MM.1S (cell line): ENCODE measurements around the gene TENM4.

Source experiments
- DNase-seq: peaks from one replicate; pipeline ENCODE4 v3.0.0-alpha.2; 2015
- H2AFZ ChIP-seq: fragments of 300-600 bp; sonication (generic); 2 replicates; pipeline ENCODE4 v1.6.0; 2016; ENCODE audit warnings: antibody characterized with exemption, low read length
- H3F3A ChIP-seq: fragments of 300-600 bp; sonication (generic); 2 replicates; pipeline ENCODE4 v1.6.1; 2016; ENCODE audit warnings: mild to moderate bottlenecking, antibody characterized with exemption, low read length, moderate library complexity, mixed read lengths; ENCODE audit not compliant: insufficient read depth
- H3K27ac ChIP-seq: fragments of 300-600 bp; sonication (generic); 2 replicates; pipeline ENCODE4 v1.5.1; 2016; ENCODE audit warnings: mild to moderate bottlenecking, low read length
- H3K27me3 ChIP-seq: fragments of 300-600 bp; sonication (generic); replicated peaks from 2 replicates; pipeline ENCODE4 v1.6.0; 2016; ENCODE audit warnings: low read length; ENCODE audit not compliant: insufficient read depth
- H3K36me3 ChIP-seq: fragments of 300-600 bp; sonication (generic); replicated peaks from 2 replicates; pipeline ENCODE4 v1.6.1; 2016; ENCODE audit warnings: mild to moderate bottlenecking, low read length, mixed read lengths; ENCODE audit not compliant: insufficient read depth
- H3K4me1 ChIP-seq: fragments of 300-600 bp; sonication (generic); 2 replicates; pipeline ENCODE4 v1.6.1; 2016; ENCODE audit warnings: low read length, mixed read lengths
- H3K4me2 ChIP-seq: fragments of 300-600 bp; sonication (generic); 2 replicates; pipeline ENCODE4 v1.6.0; 2016; ENCODE audit warnings: low read depth, low read length
- H3K4me3 ChIP-seq: fragments of 300-600 bp; sonication (generic); 2 replicates; pipeline ENCODE4 v1.5.1; 2016; ENCODE audit warnings: low read length, mixed read lengths
- H3K79me2 ChIP-seq: fragments of 300-600 bp; sonication (generic); 2 replicates; pipeline ENCODE4 v1.6.1; 2016; ENCODE audit warnings: mixed run types, low read length, mixed read lengths
- H3K9ac ChIP-seq: fragments of 300-600 bp; sonication (generic); 2 replicates; pipeline ENCODE4 v1.6.1; 2016; ENCODE audit warnings: low read length, mixed read lengths
- H3K9me2 ChIP-seq: fragments of 300-600 bp; sonication (generic); replicated peaks from 2 replicates; pipeline ENCODE4 v1.6.1; 2016; ENCODE audit warnings: mild to moderate bottlenecking, low read length, mixed read lengths; ENCODE audit not compliant: insufficient read depth
- H3K9me3 ChIP-seq: fragments of 300-600 bp; sonication (generic); replicated peaks from 2 replicates; pipeline ENCODE4 v1.6.1; 2016; ENCODE audit warnings: mild to moderate bottlenecking, low read length, mixed read lengths; ENCODE audit not compliant: insufficient read depth
- H4K20me1 ChIP-seq: fragments of 300-600 bp; sonication (generic); 2 replicates; pipeline ENCODE4 v1.6.1; 2016; ENCODE audit warnings: mild to moderate bottlenecking, low read length, moderate library complexity, mixed read lengths; ENCODE audit not compliant: insufficient read depth
- EZH2 ChIP-seq: fragments of 300-600 bp; sonication (generic); optimal IDR thresholded peaks from 2 replicates; pipeline ENCODE3; 2017; ENCODE audit warnings: low read depth, mild to moderate bottlenecking, antibody characterized with exemption, low read length, mixed read lengths
- EZH2phosphoT487 ChIP-seq: fragments of 300-600 bp; sonication (generic); IDR thresholded peaks from 2 replicates; pipeline ENCODE4 v1.6.1; 2018; ENCODE audit warnings: antibody characterized with exemption, low read length
- TF ChIP-seq, protein P1 (sequence below): fragments of 300-600 bp; sonication (generic); IDR thresholded peaks from 2 replicates; pipeline ENCODE4 v1.5.1; 2016; ENCODE audit warnings: antibody characterized with exemption, low read length, mixed read lengths

Gene TENM4

GRCh38 chr11:78708388-78708787 is 732.4 kb downstream of the TENM4 start:
- Histone ChIP-seq H3K27me3 (no peaks in the 10 kb centered on the region), H3K36me3 (no peaks in the 10 kb centered on the region), H3K27ac (no peak overlapping the region), H4K20me1 (no peaks in the 10 kb centered on the region), H3K4me3 (no peak overlapping the region), H3K9me3 (no peaks in the 10 kb centered on the region), H3K9me2 (no peaks in the 10 kb centered on the region), H3K4me1 (no peaks in the 10 kb centered on the region), H3K79me2 (no peaks in the 10 kb centered on the region), H2AFZ (no peak overlapping the region), H3K4me2 (no peak overlapping the region), H3K9ac (no peak overlapping the region), H3F3A (no peaks in the 10 kb centered on the region)
- TF ChIP-seq, protein P1, sequence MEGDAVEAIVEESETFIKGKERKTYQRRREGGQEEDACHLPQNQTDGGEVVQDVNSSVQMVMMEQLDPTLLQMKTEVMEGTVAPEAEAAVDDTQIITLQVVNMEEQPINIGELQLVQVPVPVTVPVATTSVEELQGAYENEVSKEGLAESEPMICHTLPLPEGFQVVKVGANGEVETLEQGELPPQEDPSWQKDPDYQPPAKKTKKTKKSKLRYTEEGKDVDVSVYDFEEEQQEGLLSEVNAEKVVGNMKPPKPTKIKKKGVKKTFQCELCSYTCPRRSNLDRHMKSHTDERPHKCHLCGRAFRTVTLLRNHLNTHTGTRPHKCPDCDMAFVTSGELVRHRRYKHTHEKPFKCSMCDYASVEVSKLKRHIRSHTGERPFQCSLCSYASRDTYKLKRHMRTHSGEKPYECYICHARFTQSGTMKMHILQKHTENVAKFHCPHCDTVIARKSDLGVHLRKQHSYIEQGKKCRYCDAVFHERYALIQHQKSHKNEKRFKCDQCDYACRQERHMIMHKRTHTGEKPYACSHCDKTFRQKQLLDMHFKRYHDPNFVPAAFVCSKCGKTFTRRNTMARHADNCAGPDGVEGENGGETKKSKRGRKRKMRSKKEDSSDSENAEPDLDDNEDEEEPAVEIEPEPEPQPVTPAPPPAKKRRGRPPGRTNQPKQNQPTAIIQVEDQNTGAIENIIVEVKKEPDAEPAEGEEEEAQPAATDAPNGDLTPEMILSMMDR, result no peak
- TF ChIP-seq EZH2, result no peak
- TF ChIP-seq EZH2phosphoT487, result no peak
- DNase-seq, result no peak

DNA sequence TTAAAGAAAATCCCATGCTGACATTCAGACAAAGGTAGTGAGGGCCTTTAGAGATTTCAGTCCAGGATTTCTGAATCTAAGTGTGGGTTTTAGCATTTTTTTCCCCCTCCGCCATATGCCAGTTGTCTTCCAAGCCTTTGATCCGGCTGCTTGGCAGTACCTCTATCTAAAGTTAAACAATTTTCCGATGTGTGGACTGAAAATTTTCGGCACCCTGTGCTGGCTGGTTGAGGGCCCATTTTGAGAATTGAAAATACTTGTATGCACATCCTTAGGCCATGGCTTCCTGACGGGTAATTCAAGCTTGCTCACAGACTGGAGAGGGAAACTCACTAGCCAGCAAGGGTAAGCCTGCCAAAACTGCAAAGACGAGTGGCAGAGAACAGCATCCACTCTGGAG is 734.3 kb downstream of the TENM4 start:
- no peak for TF ChIP-seq EZH2phosphoT487
- no peak for TF ChIP-seq EZH2
- TF ChIP-seq, protein P1, result no peak
- Histone ChIP-seq H3K27ac (no peak overlapping the region), H3K9ac (no peak overlapping the region), H3K79me2 (no peaks in the 10 kb centered on the region), H3K4me2 (no peak overlapping the region), H3K9me2 (no peaks in the 10 kb centered on the region), H4K20me1 (no peaks in the 10 kb centered on the region), H3K9me3 (no peaks in the 10 kb centered on the region), H3K27me3 (no peaks in the 10 kb centered on the region), H3K36me3 (no peaks in the 10 kb centered on the region), H2AFZ (no peak overlapping the region), H3K4me1 (no peaks in the 10 kb centered on the region), H3K4me3 (no peak overlapping the region), H3F3A (no peaks in the 10 kb centered on the region)
- no peak for DNase-seq

DNA sequence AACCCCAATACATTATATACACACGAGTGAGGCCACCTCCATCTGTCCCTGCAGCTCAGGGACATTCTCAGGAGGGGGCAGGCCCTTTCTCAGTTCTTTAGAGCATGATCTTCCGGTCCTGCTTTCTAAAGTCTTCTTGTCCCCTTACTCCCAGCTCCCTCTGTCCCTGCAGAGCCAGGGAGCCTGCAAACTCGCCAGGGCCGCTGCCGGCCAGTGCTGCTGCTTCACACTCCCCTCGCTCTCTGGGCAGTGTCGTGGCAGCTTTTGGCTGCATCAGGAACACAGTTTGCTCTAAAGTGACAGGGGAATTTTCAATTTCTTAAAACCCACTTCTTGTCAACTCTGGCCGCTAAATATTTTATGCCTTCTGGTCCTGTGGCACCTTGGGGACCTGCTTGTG is 736.0 kb downstream of the TENM4 start:
- Histone ChIP-seq H3K27ac (no peak overlapping the region), H3K9ac (no peak overlapping the region), H3K4me3 (no peak overlapping the region), H4K20me1 (no peaks in the 10 kb centered on the region), H3K36me3 (no peaks in the 10 kb centered on the region), H3K9me3 (no peaks in the 10 kb centered on the region), H3K27me3 (no peaks in the 10 kb centered on the region), H3F3A (no peaks in the 10 kb centered on the region), H3K79me2 (no peaks in the 10 kb centered on the region), H3K4me2 (no peak overlapping the region), H3K4me1 (no peaks in the 10 kb centered on the region), H2AFZ (no peak overlapping the region), H3K9me2 (no peaks in the 10 kb centered on the region)
- TF ChIP-seq EZH2 (no peak), EZH2phosphoT487 (no peak)
- TF ChIP-seq, protein P1, result no peak
- no peak for DNase-seq
